GM19452 (cell line): ENCODE results near the gene TWIST2.

ENCODE experiments used
- ATAC-seq: cut with Tn5 transposase; IDR thresholded peaks from one replicate; pipeline ENCODE4 v1.9.1; 2021; ENCODE audit not compliant: unreplicated experiment

TWIST2 gene

DNA sequence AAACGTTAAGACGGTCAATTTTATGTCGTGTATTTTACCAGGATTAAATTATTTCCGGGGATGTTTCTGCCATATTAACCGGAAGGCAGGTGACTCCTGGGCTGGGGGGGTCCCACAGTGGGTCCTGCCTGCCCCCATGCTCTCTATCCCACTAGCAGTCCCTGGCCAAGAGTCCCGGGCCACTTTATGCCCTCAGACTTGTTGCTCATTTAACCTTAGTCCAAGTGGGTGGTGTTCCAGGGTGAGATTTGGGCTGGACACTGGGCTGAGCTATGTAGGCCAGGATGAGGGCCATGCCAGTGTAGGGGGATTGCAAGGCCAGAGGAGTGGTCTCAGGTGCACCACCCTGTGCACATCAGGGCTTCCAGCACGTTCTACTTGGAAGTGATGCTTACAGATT is 24.1 kb downstream of the TWIST2 start:
- no peak for ATAC-seq

GRCh38 chr2:238872628-238873380 is 24.9 kb downstream of the TWIST2 start:
- no peak for ATAC-seq

DNA sequence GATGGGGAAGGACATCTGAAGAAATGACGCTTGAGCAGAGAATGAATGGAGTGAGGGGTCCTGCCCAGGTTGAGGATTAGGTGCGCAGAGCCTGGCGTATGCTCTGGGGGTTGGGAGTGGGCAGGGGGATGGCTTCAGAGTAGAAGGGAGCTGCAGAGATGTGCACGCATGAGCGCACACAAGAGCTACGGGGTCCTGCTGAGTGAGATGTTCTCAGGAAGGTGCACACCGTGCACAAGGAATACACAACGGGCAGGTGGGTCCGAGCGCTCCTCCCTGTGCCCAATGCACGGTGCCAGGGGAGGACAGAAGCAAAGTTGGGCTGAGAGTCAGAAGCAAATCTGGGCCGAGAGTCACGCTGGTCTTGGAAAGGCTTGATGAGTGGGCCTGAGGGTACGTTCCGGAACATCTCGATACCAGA is 25.5 kb downstream of the TWIST2 start:
- ATAC-seq, result no peak

DNA sequence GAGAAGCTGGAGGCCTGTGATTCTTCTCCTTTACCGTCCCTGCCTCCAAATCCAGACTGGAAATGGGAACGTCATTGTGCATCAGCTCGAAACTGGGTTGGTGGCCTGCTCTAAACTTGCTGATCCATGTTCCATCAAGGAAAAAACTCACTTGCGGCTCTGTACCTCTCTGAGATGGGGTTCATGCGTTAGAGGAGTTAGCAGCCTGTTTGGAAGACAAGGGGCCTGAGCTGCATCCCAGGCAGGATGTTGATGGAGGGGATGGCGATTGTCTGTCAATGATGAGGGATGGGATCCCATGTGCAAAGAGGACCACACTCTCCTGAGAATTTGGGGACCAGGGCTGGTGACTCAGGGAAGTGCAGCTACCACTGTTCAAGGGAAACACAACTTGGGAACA is 26.0 kb downstream of the TWIST2 start:
- ATAC-seq, result no peak

GRCh38 chr2:238874330-238875050 is 26.6 kb downstream of the TWIST2 start:
- ATAC-seq, result no peak

DNA sequence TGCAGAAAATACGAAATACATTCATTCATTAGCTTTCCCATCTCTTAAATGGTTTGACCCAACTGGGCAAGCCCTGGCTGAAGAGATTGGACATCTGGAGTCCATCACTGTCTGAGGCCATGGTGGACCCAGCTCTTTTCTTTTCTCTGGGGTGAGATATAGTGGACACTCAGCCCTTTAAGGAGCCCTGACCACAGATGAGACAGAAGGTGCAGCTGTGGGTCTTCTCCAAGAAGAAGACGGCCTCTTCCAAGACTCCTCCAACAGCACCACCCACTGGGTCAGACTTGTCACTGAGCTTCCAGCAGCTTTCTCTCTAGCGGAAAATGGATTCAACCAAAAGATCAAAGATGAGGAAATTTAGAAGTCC is 27.2 kb downstream of the TWIST2 start:
- no peak for ATAC-seq

- ATAC-seq, result no peak
Observed at GRCh38 chr2:238875471-238876231, 27.8 kb downstream of the TWIST2 start.

DNA sequence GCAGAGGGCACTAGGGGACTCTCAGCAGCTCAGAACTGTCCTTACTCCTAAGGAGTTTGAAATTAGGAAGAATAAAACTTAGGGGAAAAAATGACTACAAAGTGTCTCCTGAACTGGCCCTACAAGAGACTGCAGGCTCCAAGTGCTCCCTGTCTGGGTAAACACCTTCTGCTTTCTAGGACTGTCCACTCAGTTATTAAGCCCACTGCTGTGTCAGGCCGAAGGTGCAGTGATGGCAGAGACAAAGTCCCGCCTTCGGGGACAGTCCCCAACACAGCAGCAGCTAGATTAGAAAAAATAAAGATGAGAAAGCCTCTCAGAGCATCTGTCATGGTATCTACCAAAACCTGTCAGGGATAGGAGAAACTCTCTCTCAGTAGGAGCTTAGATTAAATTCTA is 28.3 kb downstream of the TWIST2 start:
- ATAC-seq, result no peak

- no peak for ATAC-seq
Observed at GRCh38 chr2:238878051-238878735, 30.3 kb downstream of the TWIST2 start.

GRCh38 chr2:238879043-238879442 is 31.2 kb downstream of the TWIST2 start:
- ATAC-seq, result no peak

GRCh38 chr2:238879621-238880377 is 31.9 kb downstream of the TWIST2 start:
- no peak for ATAC-seq

GRCh38 chr2:238881353-238882081 is 33.6 kb downstream of the TWIST2 start:
- no peak for ATAC-seq

- no peak for ATAC-seq
Observed at GRCh38 chr2:238882082-238882755, 34.3 kb downstream of the TWIST2 start.

DNA sequence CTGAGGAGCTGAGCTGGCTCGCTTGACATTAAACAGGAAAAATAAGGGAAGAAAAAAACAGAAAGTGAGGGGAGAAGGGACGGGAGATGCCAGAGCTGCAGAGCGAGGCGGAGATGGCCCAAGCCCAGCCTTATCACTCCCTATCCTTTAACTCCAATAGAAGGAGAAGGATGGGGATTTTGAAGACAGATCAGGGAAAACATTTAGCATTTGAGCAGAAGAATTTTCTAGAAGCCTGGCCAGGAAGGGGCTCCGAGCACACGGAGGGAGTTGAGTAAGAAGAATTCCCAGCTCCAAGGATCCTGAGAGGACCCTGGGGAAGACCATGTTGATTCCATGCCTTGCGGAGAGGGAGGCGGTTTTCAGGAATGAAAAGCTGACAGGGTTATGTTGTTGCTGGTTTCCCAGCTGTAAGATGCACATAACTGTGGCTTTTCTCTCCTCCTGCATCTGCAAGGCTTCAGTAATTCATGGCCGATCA is 35.6 kb downstream of the TWIST2 start:
- ATAC-seq, result no peak

- no peak for ATAC-seq
Observed at GRCh38 chr2:238884122-238884811, 36.4 kb downstream of the TWIST2 start.

- ATAC-seq, result no peak
Observed at GRCh38 chr2:238884812-238885408, 37.0 kb downstream of the TWIST2 start.

GRCh38 chr2:238886453-238887094 is 38.7 kb downstream of the TWIST2 start:
- no peak for ATAC-seq

GRCh38 chr2:238887616-238888015 is 39.7 kb downstream of the TWIST2 start:
- no peak for ATAC-seq
